Tibial artery (tissue), 4 donors: Measurements from ENCODE around the gene ATXN7L1.

Experiments
- DNase-seq, 2 donors: peaks; one replicate each; pipeline ENCODE4 v3.0.0-alpha.2; 2019
- H3K27ac ChIP-seq, 2 donors: fragments of 200-600 bp; sonication (generic) in 1 of 2; 1 replicate in 1 of 2; 2 replicates in 1 of 2; pipeline ENCODE4 v1.5.1; 2018 to 2019; ENCODE audit warnings: mild to moderate bottlenecking in 1 of 2
- H3K27me3 ChIP-seq, 2 donors: fragments of 200-600 bp; sonication (generic) in 1 of 2; one replicate each; pipeline versions ENCODE4 v1.5.1 to v1.6.0; 2016 to 2019
- H3K36me3 ChIP-seq, 3 donors: fragments of 200-600 bp; sonication (generic) in 2 of 3; one replicate each; pipeline ENCODE4 v1.5.1; 2016 to 2019; ENCODE audit warnings: mild to moderate bottlenecking in 2 of 3
- H3K4me1 ChIP-seq, 4 donors: fragments of 200-600 bp; sonication (generic) in 2 of 4; 1 replicate in 3 of 4; 2 replicates in 1 of 4; pipeline ENCODE4 v1.5.1; 2016 to 2019
- H3K4me3 ChIP-seq, 2 donors: fragments of 200-600 bp; sonication (generic) in 1 of 2; 1 replicate in 1 of 2; 2 replicates in 1 of 2; pipeline ENCODE4 v1.5.1; 2018 to 2019; ENCODE audit warnings: mild to moderate bottlenecking in 2 of 2
- H3K9me3 ChIP-seq, 3 donors: fragments of 200-600 bp; sonication (generic) in 1 of 3; one replicate each; pipeline ENCODE4 v1.5.1; 2016 to 2019
- intact Hi-C: fragments of 100-400 bp; cut with DNase I; formaldehyde crosslinking; loops from one replicate; pipeline ENCODE4 v1.15.0; 2023; ENCODE audit warnings: low total_unique reads
- TF ChIP-seq, protein P1 (sequence below), 2 experiments: fragments of 200-600 bp in 1 of 2; fragments of 450-650 bp in 1 of 2; IDR thresholded peaks; one replicate each; pipeline ENCODE4 v1.5.1; 2017 to 2019; ENCODE audit warnings: antibody characterized with exemption in 2 of 2, mild to moderate bottlenecking in 1 of 2, moderate library complexity in 1 of 2

ATXN7L1 gene

DNA sequence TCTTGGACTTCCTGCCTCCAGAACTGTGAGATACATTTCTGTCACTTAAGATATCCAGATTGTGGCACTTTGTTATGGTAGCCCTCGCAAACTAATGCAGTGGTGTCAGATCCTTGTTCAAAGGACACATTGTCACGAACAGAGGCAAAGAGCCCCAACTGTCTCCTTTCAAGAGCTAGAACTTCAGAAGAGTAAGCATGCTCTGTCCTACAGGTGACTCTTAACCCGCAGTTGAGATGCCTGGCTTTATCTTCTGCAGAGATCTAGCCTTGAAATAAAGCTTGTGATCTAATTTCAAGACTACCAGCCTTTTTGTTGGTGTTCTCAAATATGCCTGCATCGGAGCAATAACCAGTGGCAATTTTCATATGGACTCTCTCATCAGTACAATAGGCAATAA, 134.4 kb downstream of the ATXN7L1 start:
- Histone ChIP-seq H3K36me3 (no peaks in the 10 kb centered on the region), H3K9me3 (no peaks in the 10 kb centered on the region), H3K4me3 (no peak overlapping the region), H3K4me1 (no peaks in the 10 kb centered on the region), H3K27ac (no peak overlapping the region), H3K27me3 (no peaks in the 10 kb centered on the region)
- no peak for DNase-seq
- intact Hi-C loops = no loop called here
- TF ChIP-seq, protein P1, sequence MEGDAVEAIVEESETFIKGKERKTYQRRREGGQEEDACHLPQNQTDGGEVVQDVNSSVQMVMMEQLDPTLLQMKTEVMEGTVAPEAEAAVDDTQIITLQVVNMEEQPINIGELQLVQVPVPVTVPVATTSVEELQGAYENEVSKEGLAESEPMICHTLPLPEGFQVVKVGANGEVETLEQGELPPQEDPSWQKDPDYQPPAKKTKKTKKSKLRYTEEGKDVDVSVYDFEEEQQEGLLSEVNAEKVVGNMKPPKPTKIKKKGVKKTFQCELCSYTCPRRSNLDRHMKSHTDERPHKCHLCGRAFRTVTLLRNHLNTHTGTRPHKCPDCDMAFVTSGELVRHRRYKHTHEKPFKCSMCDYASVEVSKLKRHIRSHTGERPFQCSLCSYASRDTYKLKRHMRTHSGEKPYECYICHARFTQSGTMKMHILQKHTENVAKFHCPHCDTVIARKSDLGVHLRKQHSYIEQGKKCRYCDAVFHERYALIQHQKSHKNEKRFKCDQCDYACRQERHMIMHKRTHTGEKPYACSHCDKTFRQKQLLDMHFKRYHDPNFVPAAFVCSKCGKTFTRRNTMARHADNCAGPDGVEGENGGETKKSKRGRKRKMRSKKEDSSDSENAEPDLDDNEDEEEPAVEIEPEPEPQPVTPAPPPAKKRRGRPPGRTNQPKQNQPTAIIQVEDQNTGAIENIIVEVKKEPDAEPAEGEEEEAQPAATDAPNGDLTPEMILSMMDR (IDR thresholded peaks at IDR 0.05) = no peak

DNA sequence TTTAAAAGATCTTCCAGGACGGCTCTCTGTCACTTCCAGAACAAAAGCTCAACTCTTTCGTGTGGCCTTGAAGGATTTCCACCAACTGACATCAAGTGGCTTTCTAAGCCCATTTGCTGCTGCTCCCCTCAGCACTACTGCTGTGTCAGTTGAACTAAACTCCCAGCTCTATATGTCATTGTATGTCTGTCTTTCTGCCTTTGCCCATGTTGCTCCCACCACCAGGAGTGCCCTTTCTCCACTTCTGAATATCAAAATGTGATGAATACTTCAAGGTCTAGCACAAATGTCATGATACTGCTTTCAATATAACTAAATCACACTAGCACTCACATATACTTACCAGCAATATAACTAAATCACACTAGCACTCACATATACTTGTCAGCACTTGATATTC, 138.3 kb downstream of the ATXN7L1 start:
- no peaks in the 10 kb centered on the region for H3K27me3 ChIP-seq
- no peaks in the 10 kb centered on the region for H3K36me3 ChIP-seq
- no peak overlapping the region for H3K27ac ChIP-seq
- H3K9me3 ChIP-seq = no peaks in the 10 kb centered on the region
- intact Hi-C loops = no loop called here
- TF ChIP-seq, protein P1 (IDR thresholded peaks at IDR 0.05) = no peak
- no peak overlapping the region for H3K4me3 ChIP-seq
- DNase-seq = no peak
- H3K4me1 ChIP-seq = no peaks in the 10 kb centered on the region

- no peak for DNase-seq
- Histone ChIP-seq H3K27me3 (no peaks in the 10 kb centered on the region), H3K36me3 (no peaks in the 10 kb centered on the region), H3K9me3 (no peaks in the 10 kb centered on the region), H3K4me3 (no peak overlapping the region), H3K4me1 (no peaks in the 10 kb centered on the region), H3K27ac (no peak overlapping the region)
- intact Hi-C loops = no loop called here
- TF ChIP-seq, protein P1 (IDR thresholded peaks at IDR 0.05) = no peak
These were observed 142.2 kb downstream of the ATXN7L1 start for GRCh38 chr7:105734233-105734632.

DNA sequence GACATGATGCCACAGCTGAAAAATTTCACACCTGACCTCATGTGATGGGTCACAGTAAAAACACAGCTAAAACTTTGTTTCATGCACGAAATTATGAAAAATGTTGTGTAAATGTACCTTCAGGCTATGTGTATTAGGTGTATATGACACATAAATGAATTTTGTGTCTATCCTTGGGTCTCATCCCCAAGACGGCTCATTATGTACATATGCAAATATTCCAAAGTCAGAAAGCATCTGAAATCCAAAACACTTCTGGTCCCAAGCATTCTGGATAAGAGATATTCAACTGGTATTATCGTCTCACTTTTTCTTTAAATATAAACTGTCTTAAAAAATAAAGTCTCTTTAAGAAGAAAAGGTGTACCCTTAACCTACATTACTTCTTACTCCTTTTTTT, 145.4 kb downstream of the ATXN7L1 start:
- DNase-seq = no peak
- H3K4me1 ChIP-seq = no peaks in the 10 kb centered on the region
- no peaks in the 10 kb centered on the region for H3K27me3 ChIP-seq
- intact Hi-C loops = no loop called here
- H3K27ac ChIP-seq = no peak overlapping the region
- TF ChIP-seq, protein P1 (IDR thresholded peaks at IDR 0.05) = no peak
- H3K4me3 ChIP-seq = no peak overlapping the region
- no peaks in the 10 kb centered on the region for H3K36me3 ChIP-seq
- H3K9me3 ChIP-seq = no peaks in the 10 kb centered on the region

- Histone ChIP-seq H3K27ac (no peak overlapping the region), H3K4me1 (no peaks in the 10 kb centered on the region), H3K9me3 (no peaks in the 10 kb centered on the region), H3K36me3 (no peaks in the 10 kb centered on the region), H3K4me3 (no peak overlapping the region), H3K27me3 (no peaks in the 10 kb centered on the region)
- DNase-seq = no peak
- intact Hi-C loops = no loop called here
- TF ChIP-seq, protein P1 (IDR thresholded peaks at IDR 0.05) = no peak
These were observed 148.4 kb downstream of the ATXN7L1 start for GRCh38 chr7:105728028-105728427.

DNA sequence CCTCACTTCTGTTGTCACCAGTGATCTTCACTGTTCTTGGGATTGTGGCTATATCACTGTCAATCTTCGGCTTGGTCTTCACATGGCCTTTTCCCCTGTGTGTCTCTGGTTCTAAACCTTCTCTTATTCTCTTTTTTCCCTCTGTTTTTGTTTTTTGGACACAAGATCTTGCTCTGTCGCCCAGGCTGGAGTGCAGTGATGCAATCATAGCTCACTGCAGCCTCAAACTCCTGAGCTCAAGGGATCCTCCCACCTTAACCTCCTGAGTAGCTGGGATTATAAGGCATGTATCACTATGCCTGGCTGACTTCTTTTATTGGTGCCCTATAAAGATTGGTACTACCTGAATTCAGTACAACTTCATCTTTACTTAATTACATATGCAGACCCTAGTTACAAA, 151.7 kb downstream of the ATXN7L1 start:
- H3K36me3 ChIP-seq = no peaks in the 10 kb centered on the region
- no peak overlapping the region for H3K27ac ChIP-seq
- no peak for DNase-seq
- H3K9me3 ChIP-seq = no peaks in the 10 kb centered on the region
- no peaks in the 10 kb centered on the region for H3K4me1 ChIP-seq
- no peak overlapping the region for H3K4me3 ChIP-seq
- intact Hi-C loops = no loop called here
- TF ChIP-seq, protein P1 (IDR thresholded peaks at IDR 0.05) = no peak
- H3K27me3 ChIP-seq = no peaks in the 10 kb centered on the region
